PFSK-1 (cell line): ENCODE results near the gene ASB10.

Experiments
- FOXP2 ChIP-seq: optimal IDR thresholded peaks from 2 replicates; pipeline ENCODE3; 2011; ENCODE audit warnings: borderline replicate concordance, control low read depth, inconsistent platforms; ENCODE audit not compliant: insufficient read depth; ENCODE audit errors: extremely low read length, extremely low read depth
- POLR2AphosphoS5 ChIP-seq: IDR thresholded peaks from 2 replicates; pipeline ENCODE4 v1.6.1; 2012; ENCODE audit warnings: low read depth, mild to moderate bottlenecking, control low read depth, low read length, moderate library complexity
- SIN3A ChIP-seq: IDR thresholded peaks from 2 replicates; pipeline ENCODE4 v1.6.1; 2012; ENCODE audit warnings: mild to moderate bottlenecking, low read length, moderate library complexity, borderline replicate concordance; ENCODE audit not compliant: insufficient read depth
- TAF1 ChIP-seq: IDR thresholded peaks from 2 replicates; pipeline ENCODE4 v1.6.1; 2012; ENCODE audit warnings: low read length, control low read depth, borderline replicate concordance; ENCODE audit not compliant: insufficient read depth
- TF ChIP-seq, protein P1 (sequence below), 2 experiments: IDR thresholded peaks; 2 replicates each; pipeline versions ENCODE4 v1.6.1 to v1.8.0; 2011 to 2012; ENCODE audit warnings: low read depth in 2 of 2, low read length in 2 of 2, control low read depth in 1 of 2, inconsistent platforms in 1 of 2, mild to moderate bottlenecking in 1 of 2, moderate library complexity in 1 of 2; ENCODE audit not compliant: insufficient read depth in 1 of 2

Gene ASB10

GRCh38 chr7:151223728-151224127 is 36.7 kb upstream of the ASB10 start:
- TF ChIP-seq TAF1: no peak
- no peak for TF ChIP-seq POLR2AphosphoS5
- no peak for TF ChIP-seq FOXP2
- TF ChIP-seq SIN3A: no peak
- TF ChIP-seq, protein P1, sequence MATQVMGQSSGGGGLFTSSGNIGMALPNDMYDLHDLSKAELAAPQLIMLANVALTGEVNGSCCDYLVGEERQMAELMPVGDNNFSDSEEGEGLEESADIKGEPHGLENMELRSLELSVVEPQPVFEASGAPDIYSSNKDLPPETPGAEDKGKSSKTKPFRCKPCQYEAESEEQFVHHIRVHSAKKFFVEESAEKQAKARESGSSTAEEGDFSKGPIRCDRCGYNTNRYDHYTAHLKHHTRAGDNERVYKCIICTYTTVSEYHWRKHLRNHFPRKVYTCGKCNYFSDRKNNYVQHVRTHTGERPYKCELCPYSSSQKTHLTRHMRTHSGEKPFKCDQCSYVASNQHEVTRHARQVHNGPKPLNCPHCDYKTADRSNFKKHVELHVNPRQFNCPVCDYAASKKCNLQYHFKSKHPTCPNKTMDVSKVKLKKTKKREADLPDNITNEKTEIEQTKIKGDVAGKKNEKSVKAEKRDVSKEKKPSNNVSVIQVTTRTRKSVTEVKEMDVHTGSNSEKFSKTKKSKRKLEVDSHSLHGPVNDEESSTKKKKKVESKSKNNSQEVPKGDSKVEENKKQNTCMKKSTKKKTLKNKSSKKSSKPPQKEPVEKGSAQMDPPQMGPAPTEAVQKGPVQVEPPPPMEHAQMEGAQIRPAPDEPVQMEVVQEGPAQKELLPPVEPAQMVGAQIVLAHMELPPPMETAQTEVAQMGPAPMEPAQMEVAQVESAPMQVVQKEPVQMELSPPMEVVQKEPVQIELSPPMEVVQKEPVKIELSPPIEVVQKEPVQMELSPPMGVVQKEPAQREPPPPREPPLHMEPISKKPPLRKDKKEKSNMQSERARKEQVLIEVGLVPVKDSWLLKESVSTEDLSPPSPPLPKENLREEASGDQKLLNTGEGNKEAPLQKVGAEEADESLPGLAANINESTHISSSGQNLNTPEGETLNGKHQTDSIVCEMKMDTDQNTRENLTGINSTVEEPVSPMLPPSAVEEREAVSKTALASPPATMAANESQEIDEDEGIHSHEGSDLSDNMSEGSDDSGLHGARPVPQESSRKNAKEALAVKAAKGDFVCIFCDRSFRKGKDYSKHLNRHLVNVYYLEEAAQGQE (IDR thresholded peaks at IDR 0.05; ENCODE audit: insufficient read depth in 1 of 2, low read depth in 2 of 2, low read length in 2 of 2): no peak

GRCh38 chr7:151218170-151218569 is 31.1 kb upstream of the ASB10 start:
- TF ChIP-seq SIN3A: no peak
- TF ChIP-seq TAF1: no peak
- no peak for TF ChIP-seq POLR2AphosphoS5
- TF ChIP-seq, protein P1 (IDR thresholded peaks at IDR 0.05; ENCODE audit: insufficient read depth in 1 of 2, low read depth in 2 of 2, low read length in 2 of 2): no peak
- TF ChIP-seq FOXP2: no peak

- TF ChIP-seq, protein P1 (IDR thresholded peaks at IDR 0.05; ENCODE audit: insufficient read depth in 1 of 2, low read depth in 2 of 2, low read length in 2 of 2): no peak
- TF ChIP-seq SIN3A: no peak
- TF ChIP-seq POLR2AphosphoS5: no peak
Measured at GRCh38 chr7:151215396-151215795, 28.3 kb upstream of the ASB10 start.

DNA sequence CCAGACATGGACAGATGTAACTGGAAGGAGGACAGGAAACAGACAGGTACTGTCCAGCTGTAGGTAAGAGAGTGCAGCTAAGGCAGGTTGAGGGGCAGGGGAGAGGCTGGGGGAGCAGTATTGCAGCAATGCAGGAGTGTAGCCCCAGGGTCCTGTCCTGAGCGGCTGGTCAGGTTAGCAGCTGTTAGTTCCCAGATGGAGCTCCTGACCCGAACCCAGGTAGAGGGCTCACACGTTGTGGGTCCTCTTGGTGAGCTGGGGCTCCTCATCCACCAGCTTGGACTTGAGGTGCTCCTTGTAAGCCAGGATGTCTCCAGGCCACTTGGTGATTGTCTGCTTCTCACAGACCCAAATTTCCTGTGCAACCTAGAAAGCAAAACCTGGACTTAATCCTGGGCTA is 26.8 kb upstream of the ASB10 start:
- no peak for TF ChIP-seq FOXP2
- no peak for TF ChIP-seq POLR2AphosphoS5
- TF ChIP-seq, protein P1 (IDR thresholded peaks at IDR 0.05; ENCODE audit: insufficient read depth in 1 of 2, low read depth in 2 of 2, low read length in 2 of 2): no peak
- no peak for TF ChIP-seq SIN3A
- TF ChIP-seq TAF1: no peak

- no peak for TF ChIP-seq SIN3A
- TF ChIP-seq TAF1: no peak
- TF ChIP-seq POLR2AphosphoS5: no peak
- TF ChIP-seq FOXP2: no peak
- TF ChIP-seq, protein P1 (IDR thresholded peaks at IDR 0.05; ENCODE audit: insufficient read depth in 1 of 2, low read depth in 2 of 2, low read length in 2 of 2): no peak
Measured at GRCh38 chr7:151212626-151213025, 25.6 kb upstream of the ASB10 start.
